Dedifferentiated amniotic fluid mesenchymal stem cell (primary cell): ENCODE measurements around the gene CSNK1D.
"Not testable (repeated sequence)": the region's sequence is repeated elsewhere in the genome, so short reads cannot be mapped to it uniquely, and the experiment has no call there.

Experiments
- DNase-seq: peaks from one replicate; pipeline ENCODE4 v3.0.0-alpha.2; 2016; ENCODE audit errors: extremely low spot score

Gene CSNK1D

GRCh38 chr17:82274134-82275020, 877 bp upstream of the CSNK1D start:
- DNase-seq: no peak

GRCh38 chr17:82272495-82273326, 789 bp downstream of the CSNK1D start:
- DNase-seq: no peak

GRCh38 chr17:82271401-82271800, 2.1 kb downstream of the CSNK1D start:
- no peak for DNase-seq

- DNase-seq: no peak
Observed at GRCh38 chr17:82270651-82271050, 2.8 kb downstream of the CSNK1D start.

- DNase-seq: no peak
Observed at GRCh38 chr17:82269882-82270500, 3.5 kb downstream of the CSNK1D start.

GRCh38 chr17:82269138-82269881, 4.2 kb downstream of the CSNK1D start:
- no peak for DNase-seq

GRCh38 chr17:82267575-82268379, 5.7 kb downstream of the CSNK1D start:
- peak; percentile 94 for DNase-seq

GRCh38 chr17:82266142-82266541, 7.4 kb downstream of the CSNK1D start:
- no peak for DNase-seq

- DNase-seq: no peak
Observed at GRCh38 chr17:82263641-82264040, 9.9 kb downstream of the CSNK1D start.

GRCh38 chr17:82262344-82262743, 11.2 kb downstream of the CSNK1D start:
- no peak for DNase-seq

- DNase-seq: not testable (repeated sequence)
Observed at GRCh38 chr17:82259972-82260961, 13.2 kb downstream of the CSNK1D start.

GRCh38 chr17:82258555-82258954, 14.9 kb downstream of the CSNK1D start:
- no peak for DNase-seq

GRCh38 chr17:82257473-82257872, 16.0 kb downstream of the CSNK1D start:
- no peak for DNase-seq

GRCh38 chr17:82256242-82256885, 17.1 kb downstream of the CSNK1D start:
- no peak for DNase-seq

- DNase-seq: no peak
Observed at GRCh38 chr17:82255402-82255972, 18.0 kb downstream of the CSNK1D start.

GRCh38 chr17:82254746-82255145, 18.8 kb downstream of the CSNK1D start:
- DNase-seq: not testable (repeated sequence)

- not testable (repeated sequence) for DNase-seq
Observed at GRCh38 chr17:82254096-82254495, 19.4 kb downstream of the CSNK1D start.

GRCh38 chr17:82253179-82253544, 20.3 kb downstream of the CSNK1D start:
- no peak for DNase-seq
